H1 (cell line): Measurements from ENCODE around the gene SV2A. TPM values are rescaled to one million over a fixed set of nuclear protein-coding genes. Genes with fewer than 3 reads are reported as not detected.

Experiments used
- CEBPB ChIP-seq: IDR thresholded peaks from 2 replicates; pipeline ENCODE4 v1.6.1; 2012; ENCODE audit warnings: low read depth, low read length
- HDAC6 ChIP-seq: IDR thresholded peaks from one replicate; pipeline ENCODE4 v1.7.1; 2012; ENCODE audit warnings: low read depth, mild to moderate bottlenecking, inconsistent platforms, low read length, moderate library complexity
- JUN ChIP-seq: IDR thresholded peaks from 2 replicates; pipeline ENCODE4 v1.6.1; 2011; ENCODE audit warnings: low read depth, mild to moderate bottlenecking, improper control_type of control experiment, low read length
- KDM1A ChIP-seq: fragments of 200-600, 300-600 bp; sonication (generic); IDR thresholded peaks from 2 replicates; pipeline ENCODE4 v1.7.1; 2016; ENCODE audit warnings: mild to moderate bottlenecking, low read length, borderline replicate concordance
- KDM4A ChIP-seq: IDR thresholded peaks from one replicate; pipeline ENCODE4 v1.7.1; 2012; ENCODE audit warnings: low read depth, mild to moderate bottlenecking, moderate library complexity, low read length, inconsistent platforms; ENCODE audit not compliant: severe bottlenecking
- NRF1 ChIP-seq: IDR thresholded peaks from 2 replicates; pipeline ENCODE4 v1.6.1; 2011; ENCODE audit warnings: mild to moderate bottlenecking, low read depth, low read length, improper control_type of control experiment
- POLR2A ChIP-seq, 2 experiments: IDR thresholded peaks; 1 replicate in 1 of 2; 2 replicates in 1 of 2; pipeline ENCODE4 v1.6.1; 2011; ENCODE audit warnings: low read depth in 2 of 2, low read length in 2 of 2, mild to moderate bottlenecking in 2 of 2; ENCODE audit errors: control extremely low read depth in 1 of 2
- YY1 ChIP-seq: IDR thresholded peaks from 2 replicates; pipeline ENCODE4 v1.6.1; 2011; ENCODE audit warnings: low read depth, mild to moderate bottlenecking, low read length
- polyA plus RNA-seq, 7 experiments: library from polyadenylated mRNA; depleted of rRNA in 3 of 7; stranded (reverse) in 5 of 7; unstranded in 2 of 7; fragments of >200 nt in 5 of 7; fragments of 200-250 nt in 2 of 7; gene quantifications; 1 replicate in 5 of 7; 2 replicates in 1 of 7; 4 replicates in 1 of 7; pipeline versions ENCODE4 v1.2.1 to v1.2.3, GENCODE V29; 2011 to 2013; ENCODE audit warnings: missing spikeins in 2 of 7, mixed read lengths in 2 of 7
- total RNA-seq: library from RNA; stranded (reverse); fragmentation: NEBNext Ultra II Directional; extraction: Animal tissue kit (Norgen Biotek cat#: 25700); gene quantifications from 2 replicates; pipeline ENCODE4 v1.2.1, GENCODE V29; 2021
- TF ChIP-seq, protein P1 (sequence below): fragments of 300-600 bp; sonication (generic); IDR thresholded peaks from 2 replicates; pipeline ENCODE4 v1.7.1; 2012; ENCODE audit warnings: low read length, moderate library complexity, mild to moderate bottlenecking, inconsistent platforms; ENCODE audit not compliant: insufficient replicate concordance

The SV2A gene
- total and polyA plus RNA-seq, 2 of the 8 experiments (the other 6 are each of a cell fraction or from before 2014, with no cell fraction given) = 41.8 to 51.8 TPM

- TF ChIP-seq, protein P1, sequence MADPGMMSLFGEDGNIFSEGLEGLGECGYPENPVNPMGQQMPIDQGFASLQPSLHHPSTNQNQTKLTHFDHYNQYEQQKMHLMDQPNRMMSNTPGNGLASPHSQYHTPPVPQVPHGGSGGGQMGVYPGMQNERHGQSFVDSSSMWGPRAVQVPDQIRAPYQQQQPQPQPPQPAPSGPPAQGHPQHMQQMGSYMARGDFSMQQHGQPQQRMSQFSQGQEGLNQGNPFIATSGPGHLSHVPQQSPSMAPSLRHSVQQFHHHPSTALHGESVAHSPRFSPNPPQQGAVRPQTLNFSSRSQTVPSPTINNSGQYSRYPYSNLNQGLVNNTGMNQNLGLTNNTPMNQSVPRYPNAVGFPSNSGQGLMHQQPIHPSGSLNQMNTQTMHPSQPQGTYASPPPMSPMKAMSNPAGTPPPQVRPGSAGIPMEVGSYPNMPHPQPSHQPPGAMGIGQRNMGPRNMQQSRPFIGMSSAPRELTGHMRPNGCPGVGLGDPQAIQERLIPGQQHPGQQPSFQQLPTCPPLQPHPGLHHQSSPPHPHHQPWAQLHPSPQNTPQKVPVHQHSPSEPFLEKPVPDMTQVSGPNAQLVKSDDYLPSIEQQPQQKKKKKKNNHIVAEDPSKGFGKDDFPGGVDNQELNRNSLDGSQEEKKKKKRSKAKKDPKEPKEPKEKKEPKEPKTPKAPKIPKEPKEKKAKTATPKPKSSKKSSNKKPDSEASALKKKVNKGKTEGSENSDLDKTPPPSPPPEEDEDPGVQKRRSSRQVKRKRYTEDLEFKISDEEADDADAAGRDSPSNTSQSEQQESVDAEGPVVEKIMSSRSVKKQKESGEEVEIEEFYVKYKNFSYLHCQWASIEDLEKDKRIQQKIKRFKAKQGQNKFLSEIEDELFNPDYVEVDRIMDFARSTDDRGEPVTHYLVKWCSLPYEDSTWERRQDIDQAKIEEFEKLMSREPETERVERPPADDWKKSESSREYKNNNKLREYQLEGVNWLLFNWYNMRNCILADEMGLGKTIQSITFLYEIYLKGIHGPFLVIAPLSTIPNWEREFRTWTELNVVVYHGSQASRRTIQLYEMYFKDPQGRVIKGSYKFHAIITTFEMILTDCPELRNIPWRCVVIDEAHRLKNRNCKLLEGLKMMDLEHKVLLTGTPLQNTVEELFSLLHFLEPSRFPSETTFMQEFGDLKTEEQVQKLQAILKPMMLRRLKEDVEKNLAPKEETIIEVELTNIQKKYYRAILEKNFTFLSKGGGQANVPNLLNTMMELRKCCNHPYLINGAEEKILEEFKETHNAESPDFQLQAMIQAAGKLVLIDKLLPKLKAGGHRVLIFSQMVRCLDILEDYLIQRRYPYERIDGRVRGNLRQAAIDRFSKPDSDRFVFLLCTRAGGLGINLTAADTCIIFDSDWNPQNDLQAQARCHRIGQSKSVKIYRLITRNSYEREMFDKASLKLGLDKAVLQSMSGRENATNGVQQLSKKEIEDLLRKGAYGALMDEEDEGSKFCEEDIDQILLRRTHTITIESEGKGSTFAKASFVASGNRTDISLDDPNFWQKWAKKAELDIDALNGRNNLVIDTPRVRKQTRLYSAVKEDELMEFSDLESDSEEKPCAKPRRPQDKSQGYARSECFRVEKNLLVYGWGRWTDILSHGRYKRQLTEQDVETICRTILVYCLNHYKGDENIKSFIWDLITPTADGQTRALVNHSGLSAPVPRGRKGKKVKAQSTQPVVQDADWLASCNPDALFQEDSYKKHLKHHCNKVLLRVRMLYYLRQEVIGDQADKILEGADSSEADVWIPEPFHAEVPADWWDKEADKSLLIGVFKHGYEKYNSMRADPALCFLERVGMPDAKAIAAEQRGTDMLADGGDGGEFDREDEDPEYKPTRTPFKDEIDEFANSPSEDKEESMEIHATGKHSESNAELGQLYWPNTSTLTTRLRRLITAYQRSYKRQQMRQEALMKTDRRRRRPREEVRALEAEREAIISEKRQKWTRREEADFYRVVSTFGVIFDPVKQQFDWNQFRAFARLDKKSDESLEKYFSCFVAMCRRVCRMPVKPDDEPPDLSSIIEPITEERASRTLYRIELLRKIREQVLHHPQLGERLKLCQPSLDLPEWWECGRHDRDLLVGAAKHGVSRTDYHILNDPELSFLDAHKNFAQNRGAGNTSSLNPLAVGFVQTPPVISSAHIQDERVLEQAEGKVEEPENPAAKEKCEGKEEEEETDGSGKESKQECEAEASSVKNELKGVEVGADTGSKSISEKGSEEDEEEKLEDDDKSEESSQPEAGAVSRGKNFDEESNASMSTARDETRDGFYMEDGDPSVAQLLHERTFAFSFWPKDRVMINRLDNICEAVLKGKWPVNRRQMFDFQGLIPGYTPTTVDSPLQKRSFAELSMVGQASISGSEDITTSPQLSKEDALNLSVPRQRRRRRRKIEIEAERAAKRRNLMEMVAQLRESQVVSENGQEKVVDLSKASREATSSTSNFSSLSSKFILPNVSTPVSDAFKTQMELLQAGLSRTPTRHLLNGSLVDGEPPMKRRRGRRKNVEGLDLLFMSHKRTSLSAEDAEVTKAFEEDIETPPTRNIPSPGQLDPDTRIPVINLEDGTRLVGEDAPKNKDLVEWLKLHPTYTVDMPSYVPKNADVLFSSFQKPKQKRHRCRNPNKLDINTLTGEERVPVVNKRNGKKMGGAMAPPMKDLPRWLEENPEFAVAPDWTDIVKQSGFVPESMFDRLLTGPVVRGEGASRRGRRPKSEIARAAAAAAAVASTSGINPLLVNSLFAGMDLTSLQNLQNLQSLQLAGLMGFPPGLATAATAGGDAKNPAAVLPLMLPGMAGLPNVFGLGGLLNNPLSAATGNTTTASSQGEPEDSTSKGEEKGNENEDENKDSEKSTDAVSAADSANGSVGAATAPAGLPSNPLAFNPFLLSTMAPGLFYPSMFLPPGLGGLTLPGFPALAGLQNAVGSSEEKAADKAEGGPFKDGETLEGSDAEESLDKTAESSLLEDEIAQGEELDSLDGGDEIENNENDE = no peak
- no peak for TF ChIP-seq JUN
- no peak for TF ChIP-seq NRF1
- no peak for TF ChIP-seq HDAC6
- TF ChIP-seq POLR2A (IDR thresholded peaks at IDR 0.05; ENCODE audit: control extremely low read depth in 1 of 2, low read depth in 2 of 2, low read length in 2 of 2) = no peak
- no peak for TF ChIP-seq KDM1A
- no peak for TF ChIP-seq YY1
- TF ChIP-seq CEBPB = no peak
- no peak for TF ChIP-seq KDM4A
Observed at GRCh38 chr1:149927056-149927562, 9.5 kb upstream of the SV2A start (continued).
